Activated CD4-positive, alpha-beta memory T cell treated with anti-CD3 and anti-CD28 coated beads, Interleukin-2, amount 10 ng/mL, durations not matched to agents 7 days and 5 days (primary cell): Measurements from ENCODE around the gene KANSL3. TPM values are rescaled to one million over a fixed set of nuclear protein-coding genes. Genes with fewer than 3 reads are reported as not detected.
A peak's percentile ranks its signal among the peaks of the same experiment; 100 is the strongest.

Experiments used
- CTCF ChIA-PET: fragments of 350-600 bp; sonication (Branson Sonifier 250); formaldehyde crosslinking; loops from one replicate; lab custom pipeline; 2021; ENCODE audit warnings: antibody characterized with exemption, inconsistent platforms; lab: Charles Lee
- POLR2A ChIA-PET: fragments of 350-600 bp; sonication (Branson Sonifier 250); formaldehyde crosslinking; loops from one replicate; lab custom pipeline; 2021; ENCODE audit warnings: antibody characterized with exemption; lab: Charles Lee
- DNase-seq: peaks from one replicate; pipeline ENCODE4 v3.0.0-alpha.2; 2020
- H3K27ac Mint-ChIP-seq: one replicate; pipeline ENCODE4 v1.8.0; 2021; ENCODE audit warnings: mild to moderate bottlenecking, mixed read lengths
- H3K27me3 Mint-ChIP-seq: one replicate; pipeline ENCODE4 v1.8.0; 2021; ENCODE audit warnings: mixed read lengths
- H3K36me3 Mint-ChIP-seq: one replicate; pipeline ENCODE4 v1.8.0; 2021; ENCODE audit warnings: low read depth, mixed read lengths
- H3K4me1 Mint-ChIP-seq: one replicate; pipeline ENCODE4 v1.8.0; 2021; ENCODE audit warnings: mixed read lengths
- H3K4me3 Mint-ChIP-seq: one replicate; pipeline ENCODE4 v1.8.0; 2021; ENCODE audit warnings: mild to moderate bottlenecking, mixed read lengths
- H3K9me3 Mint-ChIP-seq: one replicate; pipeline ENCODE4 v1.8.0; 2021; ENCODE audit warnings: mixed read lengths
- total RNA-seq, 2 experiments: library from RNA; stranded (reverse); gene quantifications; one replicate each; pipeline ENCODE4 v1.2.3, GENCODE V29; 2021

The KANSL3 gene
- total RNA-seq, 2 experiments from 2014 or later = 58.2 to 60.9 TPM

DNA sequence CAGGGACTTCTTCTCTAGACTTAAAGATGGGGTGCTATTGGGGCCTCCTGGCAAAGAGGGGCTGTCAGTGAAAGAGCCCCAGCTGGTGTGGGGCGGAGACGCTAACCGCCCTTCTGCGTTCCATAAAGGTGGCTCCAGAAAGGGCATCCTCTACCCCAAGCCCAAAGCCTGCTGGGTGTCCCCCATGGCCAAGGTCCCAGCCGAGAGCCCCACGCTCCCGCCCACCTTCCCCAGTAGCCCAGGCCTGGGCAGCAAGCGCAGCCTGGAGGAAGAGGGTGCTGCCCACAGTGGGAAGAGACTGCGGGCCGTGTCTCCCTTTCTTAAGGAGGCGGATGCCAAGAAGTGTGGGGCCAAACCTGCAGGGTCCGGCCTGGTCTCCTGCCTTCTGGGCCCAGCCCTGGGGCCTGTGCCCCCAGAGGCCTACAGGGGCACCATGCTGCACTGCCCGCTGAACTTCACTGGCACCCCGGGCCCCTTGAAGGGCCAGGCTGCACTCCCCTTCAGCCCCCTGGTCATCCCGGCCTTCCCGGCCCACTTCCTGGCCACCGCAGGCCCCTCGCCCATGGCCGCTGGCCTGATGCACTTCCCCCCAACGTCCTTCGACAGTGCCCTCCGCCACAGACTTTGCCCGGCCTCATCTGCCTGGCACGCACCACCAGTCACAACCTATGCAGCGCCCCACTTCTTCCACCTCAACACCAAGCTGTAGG is 86.4 kb downstream of the KANSL3 start:
- no peaks in the 10 kb centered on the region for H3K9me3 Mint-ChIP-seq
- H3K27ac Mint-ChIP-seq = no peak overlapping the region
- DNase-seq = no peak
- peaks cover 35% of the 10 kb centered on the region for H3K4me1 Mint-ChIP-seq
- POLR2A ChIA-PET = interaction anchor here (1.4 to 6.6 kb wide), 3 partner anchors 12 to 216 kb away, joined by 3 to 62 read pairs (median 7); partner anchors contain the start of genes ARID5A and NCAPH
- H3K27me3 Mint-ChIP-seq = no peaks in the 10 kb centered on the region
- H3K4me3 Mint-ChIP-seq = no peak overlapping the region
- CTCF ChIA-PET = interaction anchor here (1.0 to 4.0 kb wide), 2 partner anchors 12 to 42 kb away, joined by 3 to 63 read pairs; partner anchors contain the start of gene ARID5A
- H3K36me3 Mint-ChIP-seq = peaks cover 32% of the 10 kb centered on the region

DNA sequence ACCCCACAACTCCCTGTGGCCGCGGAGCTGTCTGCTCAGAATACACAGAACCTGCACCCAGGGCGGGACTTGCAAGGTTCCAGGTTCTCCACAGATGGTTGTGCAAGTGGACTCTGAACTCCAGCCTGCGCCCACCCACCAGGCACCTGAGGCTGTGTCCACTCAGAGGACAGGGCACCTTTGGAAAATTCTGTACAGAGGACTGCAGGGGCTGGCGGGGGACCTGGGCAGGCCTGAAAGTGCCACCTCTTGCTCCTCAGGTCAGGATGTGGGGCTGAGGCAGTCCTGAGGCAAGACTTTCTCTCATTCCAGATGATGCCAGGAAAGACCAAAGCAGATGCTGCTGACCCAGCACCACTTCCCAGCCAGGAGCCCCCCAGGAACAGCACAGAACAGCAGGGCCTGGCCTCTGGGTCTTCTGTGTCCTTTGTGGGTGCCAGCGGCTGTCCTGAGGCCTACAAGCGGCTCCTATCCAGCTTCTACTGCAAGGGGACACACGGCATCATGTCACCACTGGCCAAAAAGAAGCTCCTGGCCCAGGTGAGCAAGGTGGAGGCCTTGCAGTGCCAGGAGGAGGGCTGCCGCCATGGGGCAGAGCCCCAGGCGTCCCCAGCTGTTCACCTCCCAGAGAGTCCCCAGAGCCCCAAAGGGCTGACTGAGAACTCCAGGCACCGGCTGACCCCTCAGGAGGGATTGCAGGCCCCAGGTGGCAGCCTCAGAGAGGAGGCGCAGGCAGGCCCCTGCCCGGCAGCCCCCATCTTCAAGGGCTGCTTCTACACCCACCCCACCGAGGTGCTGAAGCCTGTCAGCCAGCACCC is 87.1 kb downstream of the KANSL3 start:
- peaks cover 38% of the 10 kb centered on the region for H3K4me1 Mint-ChIP-seq
- H3K4me3 Mint-ChIP-seq = no peak overlapping the region
- H3K36me3 Mint-ChIP-seq = peaks cover 40% of the 10 kb centered on the region
- peaks cover 2% of the 10 kb centered on the region for H3K9me3 Mint-ChIP-seq
- POLR2A ChIA-PET = interaction anchor here (1.4 to 6.6 kb wide), 2 partner anchors 11 to 215 kb away, joined by 3 to 62 read pairs; partner anchors contain the start of genes ARID5A and NCAPH
- CTCF ChIA-PET = interaction anchor here (0.6 to 4.0 kb wide), 3 partner anchors 11 to 19 kb away, joined by 3 to 63 read pairs (median 15); partner anchors contain the start of gene ARID5A
- no peak overlapping the region for H3K27ac Mint-ChIP-seq
- no peaks in the 10 kb centered on the region for H3K27me3 Mint-ChIP-seq
- no peak for DNase-seq

DNA sequence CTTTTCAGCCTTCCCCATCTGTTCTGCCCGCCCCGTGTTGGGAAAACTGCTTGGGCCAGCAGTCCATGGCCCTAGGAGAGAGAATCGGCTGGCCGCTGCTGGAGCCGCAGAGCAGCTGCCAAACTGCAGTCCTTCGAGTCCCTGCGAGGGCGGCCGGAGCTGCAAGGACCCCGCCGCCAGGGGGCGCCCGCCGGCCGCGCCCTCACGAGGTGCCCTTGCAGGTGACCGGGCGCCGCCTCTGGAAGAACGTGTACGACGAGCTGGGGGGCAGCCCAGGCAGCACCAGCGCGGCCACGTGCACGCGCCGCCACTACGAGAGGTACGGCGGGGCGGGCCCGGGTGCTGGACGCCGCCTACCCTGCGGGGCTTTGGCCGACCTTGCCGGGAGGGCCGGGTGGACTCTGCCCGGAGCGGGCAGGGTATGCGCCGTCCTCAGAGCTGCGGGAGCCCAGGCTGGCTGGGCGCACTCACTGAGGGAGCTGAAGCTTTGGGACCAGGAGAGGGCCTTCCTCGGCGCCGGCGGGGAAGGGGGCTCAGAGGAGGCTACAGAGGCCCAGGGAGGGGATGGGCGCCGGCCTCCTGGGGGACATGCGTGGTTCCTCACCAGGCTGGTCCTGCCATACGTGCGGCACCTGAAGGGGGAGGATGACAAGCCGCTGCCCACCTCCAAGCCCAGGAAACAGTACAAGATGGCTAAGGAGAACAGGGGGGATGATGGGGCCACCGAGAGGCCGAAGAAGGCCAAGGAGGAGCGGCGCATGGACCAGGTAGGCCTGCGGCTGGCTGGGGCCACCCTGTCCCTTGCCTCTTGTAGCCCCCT is 87.9 kb downstream of the KANSL3 start:
- ChIA-PET CTCF (interaction anchor here (0.6 to 3.6 kb wide), 4 partner anchors 13 to 39 kb away, joined by 3 to 15 read pairs (median 3); partner anchors contain the start of gene ARID5A), POLR2A (interaction anchor here (0.7 to 6.6 kb wide), 3 partner anchors 11 to 214 kb away, joined by 3 to 62 read pairs (median 3); partner anchors contain the start of genes ARID5A and NCAPH)
- no peak for DNase-seq
- no peak overlapping the region for H3K4me3 Mint-ChIP-seq
- no peaks in the 10 kb centered on the region for H3K27me3 Mint-ChIP-seq
- peaks cover 47% of the 10 kb centered on the region for H3K4me1 Mint-ChIP-seq
- H3K9me3 Mint-ChIP-seq = peaks cover 2% of the 10 kb centered on the region
- H3K36me3 Mint-ChIP-seq = peaks cover 46% of the 10 kb centered on the region
- no peak overlapping the region for H3K27ac Mint-ChIP-seq

DNA sequence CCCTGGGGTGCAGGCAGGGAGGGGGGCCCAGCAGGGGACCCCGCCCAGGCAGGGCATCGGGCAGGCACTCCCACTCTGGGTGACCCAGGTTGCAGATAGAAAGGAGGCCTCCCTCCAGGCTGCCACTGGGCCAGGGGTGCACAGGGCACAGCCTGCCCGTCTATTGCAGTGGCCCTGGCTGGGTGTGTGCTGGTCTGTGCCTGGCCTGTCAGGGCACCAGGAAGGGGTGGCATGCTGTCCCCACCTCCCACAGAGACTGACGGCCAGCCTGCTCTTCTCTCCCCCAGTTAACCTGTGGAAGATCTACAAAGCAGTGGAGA is 88.7 kb downstream of the KANSL3 start:
- Mint-ChIP-seq H3K27me3 (no peaks in the 10 kb centered on the region), H3K27ac (no peak overlapping the region), H3K4me1 (peaks cover 48% of the 10 kb centered on the region), H3K36me3 (peaks cover 52% of the 10 kb centered on the region), H3K9me3 (peaks cover 2% of the 10 kb centered on the region), H3K4me3 (no peak overlapping the region)
- CTCF ChIA-PET = interaction anchor here (1.0 to 3.6 kb wide), 3 partner anchors 12 to 38 kb away, joined by 3 to 15 read pairs (median 3); partner anchors contain the start of gene ARID5A
- no peak for DNase-seq
- POLR2A ChIA-PET = interaction anchor here (0.7 to 6.6 kb wide), 3 partner anchors 10 to 21 kb away, joined by 3 to 62 read pairs (median 41); partner anchors contain the start of gene ARID5A

DNA sequence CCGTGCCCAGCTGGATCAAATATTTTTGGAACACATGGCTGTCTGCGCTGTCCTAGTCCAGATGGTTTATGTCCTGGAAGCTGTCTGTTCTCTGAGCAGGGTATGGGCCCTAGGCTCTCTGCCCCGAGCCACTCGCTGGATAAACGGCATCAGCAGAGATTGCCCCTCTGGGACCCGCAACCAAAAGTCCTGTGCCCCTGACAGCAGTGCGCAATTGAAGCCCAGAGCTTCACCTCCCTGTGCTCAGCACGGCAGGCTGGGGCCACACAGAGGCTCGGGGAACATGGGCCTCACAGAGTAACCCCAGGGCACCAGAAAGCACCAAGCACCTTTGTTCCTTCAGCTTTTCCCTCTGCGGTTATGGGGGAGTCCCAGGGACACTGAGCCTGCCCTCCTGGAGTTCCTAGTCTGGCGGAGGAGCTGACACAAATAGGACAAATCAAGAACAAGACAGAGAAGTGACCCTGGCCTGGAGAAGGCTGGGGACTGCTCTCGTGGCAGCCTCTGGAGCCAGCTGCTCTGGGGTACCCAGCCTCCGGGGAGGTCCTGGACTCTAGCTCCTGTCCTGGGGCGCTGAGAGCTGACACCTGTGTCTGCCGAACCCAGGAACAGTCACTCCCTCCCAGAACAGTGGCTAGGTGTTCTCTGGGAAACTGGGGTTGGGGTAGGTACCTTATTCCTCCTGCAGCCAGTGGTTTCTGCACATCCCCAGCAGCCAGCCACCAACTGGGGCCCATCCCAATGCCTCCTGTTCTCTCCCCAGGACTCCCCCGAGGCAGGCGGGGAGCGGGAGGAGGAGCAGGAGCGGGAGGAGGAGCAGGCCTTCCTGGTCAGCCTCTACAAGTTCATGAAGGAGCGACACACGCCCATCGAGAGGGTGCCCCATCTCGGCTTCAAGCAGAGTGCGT is 89.3 kb downstream of the KANSL3 start:
- Mint-ChIP-seq H3K4me3 (no peak overlapping the region), H3K4me1 (peaks cover 48% of the 10 kb centered on the region), H3K9me3 (peaks cover 2% of the 10 kb centered on the region), H3K36me3 (peaks cover 58% of the 10 kb centered on the region), H3K27ac (no peak overlapping the region), H3K27me3 (no peaks in the 10 kb centered on the region)
- no peak for DNase-seq
- POLR2A ChIA-PET = interaction anchor here (1.0 to 3.5 kb wide), 3 partner anchors 8 to 22 kb away, joined by 3 to 41 read pairs (median 4); partner anchors contain the start of gene ARID5A
- CTCF ChIA-PET = interaction anchor here (0.5 to 3.6 kb wide), 5 partner anchors 11 to 309 kb away, joined by 3 to 15 read pairs (median 3); partner anchors contain the start of genes ANKRD39 and ARID5A

DNA sequence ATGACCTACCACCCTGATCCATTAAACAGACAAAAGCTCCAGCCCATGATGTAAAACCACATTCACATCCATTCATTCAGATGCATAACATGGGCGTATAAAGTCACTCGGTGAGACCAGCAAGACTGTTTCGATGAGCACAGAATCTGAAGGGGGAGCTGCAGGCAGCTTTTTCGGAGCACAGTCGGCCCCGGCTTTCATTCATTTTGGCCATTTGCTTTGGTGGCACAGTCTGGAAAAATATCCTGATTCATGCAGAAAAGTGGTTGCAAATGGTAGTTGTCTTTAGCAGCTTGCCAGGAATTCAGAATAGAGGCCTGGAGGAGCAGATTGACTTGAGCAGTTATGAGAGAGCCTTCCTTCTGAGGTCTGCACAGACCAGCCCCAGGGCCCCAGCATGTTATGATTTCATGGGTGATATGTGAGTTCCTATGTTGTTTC is 90.4 kb downstream of the KANSL3 start:
- ChIA-PET CTCF (interaction anchor here (0.7 to 3.6 kb wide), 4 partner anchors 10 to 38 kb away, joined by 3 to 15 read pairs (median 3); partner anchors contain the start of gene ARID5A), POLR2A (interaction anchor here (0.7 to 3.5 kb wide), 4 partner anchors 9 to 24 kb away, joined by 4 to 41 read pairs (median 6); partner anchors contain the start of gene ARID5A)
- Mint-ChIP-seq H3K9me3 (peaks cover 2% of the 10 kb centered on the region), H3K36me3 (peaks cover 64% of the 10 kb centered on the region), H3K27ac (no peak overlapping the region), H3K27me3 (no peaks in the 10 kb centered on the region), H3K4me1 (peaks cover 49% of the 10 kb centered on the region), H3K4me3 (no peak overlapping the region)
- no peak for DNase-seq

DNA sequence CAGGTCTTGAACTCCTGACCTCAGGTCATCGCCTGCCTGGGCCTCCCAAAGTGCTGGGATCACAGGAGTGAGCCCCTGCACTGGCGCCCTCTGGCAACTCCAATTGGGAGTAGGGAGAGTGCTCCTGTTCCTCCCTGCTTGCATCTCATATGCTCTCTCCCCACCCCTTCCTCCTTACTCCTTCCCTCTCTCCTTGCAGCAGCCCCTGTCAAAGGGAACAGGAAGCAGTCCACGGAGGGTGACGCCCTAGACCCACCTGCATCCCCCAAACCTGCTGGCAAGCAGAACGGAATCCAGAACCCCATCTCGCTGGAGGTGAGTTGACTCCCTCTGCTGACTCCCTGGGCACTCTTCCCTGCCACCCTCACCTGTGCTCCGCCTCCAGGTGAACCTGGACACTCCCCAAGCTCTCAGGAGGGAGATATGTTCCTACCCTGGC is 90.9 kb downstream of the KANSL3 start:
- Mint-ChIP-seq H3K27ac (no peak overlapping the region), H3K4me3 (no peak overlapping the region), H3K4me1 (peaks cover 53% of the 10 kb centered on the region), H3K36me3 (peaks cover 67% of the 10 kb centered on the region), H3K9me3 (peaks cover 2% of the 10 kb centered on the region), H3K27me3 (peaks cover 2% of the 10 kb centered on the region)
- ChIA-PET POLR2A (interaction anchor here (0.9 to 3.5 kb wide), 5 partner anchors 9 to 20 kb away, joined by 3 to 41 read pairs (median 5); partner anchors contain the start of gene ARID5A), CTCF (interaction anchor here (1.3 to 1.4 kb wide), 3 partner anchors 9 to 29 kb away, joined by 3 to 5 read pairs (median 4); no protein-coding TSS in a partner anchor)
- no peak for DNase-seq

DNA sequence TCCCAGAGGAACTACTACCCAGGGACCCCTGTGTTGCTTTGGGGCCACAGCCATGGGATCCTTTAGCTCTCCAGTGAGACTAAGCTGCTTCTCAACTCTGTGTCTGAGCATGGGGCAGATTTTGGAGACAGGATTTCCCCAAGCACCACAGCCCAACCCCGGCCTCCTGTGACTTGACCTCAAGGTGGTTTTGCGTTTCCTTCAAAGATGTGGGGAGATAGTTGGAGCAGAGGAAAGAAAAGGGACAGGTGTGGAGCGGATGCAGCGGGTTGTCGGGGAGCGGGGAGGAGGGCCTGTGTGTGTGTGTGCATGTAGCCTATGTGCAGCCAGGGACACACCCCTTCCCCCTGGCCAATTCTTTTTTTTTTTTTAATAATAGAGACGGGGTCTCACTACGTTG is 91.3 kb downstream of the KANSL3 start:
- Mint-ChIP-seq H3K9me3 (peaks cover 2% of the 10 kb centered on the region), H3K27ac (peak overlapping the region; percentile 66), H3K27me3 (peaks cover 2% of the 10 kb centered on the region), H3K36me3 (peaks cover 68% of the 10 kb centered on the region), H3K4me3 (no peak overlapping the region), H3K4me1 (peaks cover 53% of the 10 kb centered on the region)
- POLR2A ChIA-PET = interaction anchor here (0.9 to 3.5 kb wide), 4 partner anchors 8 to 20 kb away, joined by 3 to 41 read pairs (median 6); partner anchors contain the start of gene ARID5A
- peak; percentile 54 for DNase-seq
- CTCF ChIA-PET = interaction anchor here (1.3 kb wide), 2 partner anchors 9 kb away, joined by 4 to 5 read pairs; no protein-coding TSS in a partner anchor

DNA sequence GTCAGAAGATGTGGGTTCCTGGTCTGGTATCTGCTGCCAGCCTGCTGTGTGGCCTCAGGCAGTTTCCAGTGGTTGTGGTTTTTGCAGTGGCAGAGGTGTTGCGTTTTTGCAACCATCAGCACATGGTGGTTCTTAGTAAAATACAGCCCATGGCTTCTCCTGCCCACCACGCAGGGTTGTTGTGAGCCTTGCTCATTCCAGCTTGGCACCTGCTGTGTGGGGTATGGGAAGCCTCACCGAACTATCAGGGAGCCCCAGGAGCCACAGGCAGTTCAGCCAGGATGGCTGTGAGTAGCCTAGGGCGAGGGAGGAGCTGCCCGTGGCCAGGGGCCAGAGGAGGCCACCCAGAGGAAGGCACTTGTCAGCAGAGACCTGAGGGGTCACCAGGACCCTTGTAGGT is 91.8 kb downstream of the KANSL3 start:
- peaks cover 2% of the 10 kb centered on the region for H3K27me3 Mint-ChIP-seq
- H3K27ac Mint-ChIP-seq = peak overlapping the region; percentile 61
- peaks cover 58% of the 10 kb centered on the region for H3K4me1 Mint-ChIP-seq
- ChIA-PET CTCF (interaction anchor here (1.3 kb wide), 2 partner anchors 8 to 10 kb away, joined by 4 to 5 read pairs; no protein-coding TSS in a partner anchor), POLR2A (interaction anchor here (0.9 to 3.5 kb wide), 4 partner anchors 8 to 19 kb away, joined by 3 to 41 read pairs (median 6); partner anchors contain the start of gene ARID5A)
- DNase-seq = peak; percentile 55
- peaks cover 2% of the 10 kb centered on the region for H3K9me3 Mint-ChIP-seq
- H3K4me3 Mint-ChIP-seq = peak overlapping the region; percentile 28
- H3K36me3 Mint-ChIP-seq = peaks cover 73% of the 10 kb centered on the region
